HG03039 (cell line): ENCODE measurements around the gene LRSAM1.

Experiments
- ATAC-seq: cut with Tn5 transposase; IDR thresholded peaks from one replicate; pipeline ENCODE4 v1.9.1; 2021; ENCODE audit warnings: mild to moderate bottlenecking, moderate library complexity; ENCODE audit not compliant: unreplicated experiment

LRSAM1 gene

DNA sequence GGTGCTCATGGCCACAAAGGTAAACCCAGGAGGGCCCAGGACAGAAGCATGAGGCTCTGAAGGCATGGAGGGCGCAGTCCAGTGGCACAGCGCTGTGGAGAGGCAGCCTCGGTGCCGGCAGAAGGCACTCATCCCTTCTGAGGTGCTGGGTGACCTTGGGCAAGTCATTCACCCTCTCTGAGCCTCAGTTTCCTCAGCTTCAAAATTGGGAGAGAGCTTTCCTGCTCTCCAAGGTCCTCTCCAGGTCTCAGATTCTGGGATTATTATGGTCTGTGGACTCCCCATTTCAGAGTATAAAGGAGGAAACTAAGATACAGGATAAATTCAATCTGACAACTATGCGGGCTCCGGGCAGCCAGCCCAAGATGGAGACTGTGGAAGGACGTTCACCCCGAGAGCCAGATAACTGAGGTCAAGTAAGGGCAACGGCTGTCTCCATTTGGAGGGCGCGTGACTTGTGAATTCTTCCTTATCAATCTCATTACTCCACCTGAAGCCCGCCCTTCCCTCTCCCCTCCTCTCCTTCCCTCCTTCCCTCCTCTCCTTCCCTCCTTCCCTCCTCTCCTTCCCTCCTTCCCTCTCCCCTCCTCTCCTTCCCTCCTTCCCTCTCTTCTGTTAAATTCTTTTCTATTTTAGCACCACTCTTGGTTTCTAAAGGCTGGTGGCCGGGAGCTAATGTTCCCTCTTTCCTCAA lies 58.1 kb downstream of the LRSAM1 start:
- no peak for ATAC-seq

- no peak for ATAC-seq
Observed at GRCh38 chr9:127509955-127510299, 58.6 kb downstream of the LRSAM1 start.

- ATAC-seq = no peak
Observed at GRCh38 chr9:127514468-127514867, 63.2 kb downstream of the LRSAM1 start.

DNA sequence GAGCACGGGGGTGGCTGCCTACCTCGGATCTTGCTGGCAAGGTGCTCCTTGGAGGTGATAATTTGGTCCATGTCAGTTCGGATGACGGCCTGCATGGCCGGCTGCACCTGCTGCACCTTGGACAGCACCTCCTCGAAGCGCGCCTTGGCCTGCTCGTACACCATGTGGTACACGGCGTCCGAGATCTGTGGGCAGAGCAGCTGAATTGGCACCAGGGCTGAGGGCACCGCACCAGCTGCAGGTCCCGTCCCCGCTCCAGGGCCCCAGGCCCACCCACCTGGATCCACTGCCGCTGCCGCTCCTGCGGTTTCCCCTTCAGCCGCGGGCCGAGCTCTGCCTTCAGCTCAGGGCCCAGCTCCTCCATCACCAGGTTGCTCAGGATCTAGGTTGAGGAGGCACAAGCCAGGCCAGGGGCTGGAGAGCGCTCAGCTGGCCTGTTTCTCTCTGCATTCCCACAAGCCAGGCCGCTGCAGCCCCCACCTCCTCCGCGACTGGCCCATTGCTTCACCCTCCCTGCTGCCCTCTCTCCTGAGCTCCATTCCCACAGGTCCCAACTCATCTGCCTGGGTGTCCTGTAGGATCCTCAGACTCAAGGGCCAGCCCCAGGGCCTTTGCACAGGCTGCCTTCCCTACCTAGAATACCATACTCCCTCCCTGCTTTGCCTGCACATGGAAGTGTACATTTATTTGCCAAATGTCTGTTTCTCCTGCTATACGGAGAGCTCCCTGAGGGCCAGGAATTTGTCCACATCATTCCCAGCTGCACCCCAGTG lies 65.7 kb downstream of the LRSAM1 start:
- no peak for ATAC-seq

GRCh38 chr9:127517620-127518019 lies 66.3 kb downstream of the LRSAM1 start:
- ATAC-seq = no peak

GRCh38 chr9:127518091-127518856 lies 67.0 kb downstream of the LRSAM1 start:
- ATAC-seq = no peak

DNA sequence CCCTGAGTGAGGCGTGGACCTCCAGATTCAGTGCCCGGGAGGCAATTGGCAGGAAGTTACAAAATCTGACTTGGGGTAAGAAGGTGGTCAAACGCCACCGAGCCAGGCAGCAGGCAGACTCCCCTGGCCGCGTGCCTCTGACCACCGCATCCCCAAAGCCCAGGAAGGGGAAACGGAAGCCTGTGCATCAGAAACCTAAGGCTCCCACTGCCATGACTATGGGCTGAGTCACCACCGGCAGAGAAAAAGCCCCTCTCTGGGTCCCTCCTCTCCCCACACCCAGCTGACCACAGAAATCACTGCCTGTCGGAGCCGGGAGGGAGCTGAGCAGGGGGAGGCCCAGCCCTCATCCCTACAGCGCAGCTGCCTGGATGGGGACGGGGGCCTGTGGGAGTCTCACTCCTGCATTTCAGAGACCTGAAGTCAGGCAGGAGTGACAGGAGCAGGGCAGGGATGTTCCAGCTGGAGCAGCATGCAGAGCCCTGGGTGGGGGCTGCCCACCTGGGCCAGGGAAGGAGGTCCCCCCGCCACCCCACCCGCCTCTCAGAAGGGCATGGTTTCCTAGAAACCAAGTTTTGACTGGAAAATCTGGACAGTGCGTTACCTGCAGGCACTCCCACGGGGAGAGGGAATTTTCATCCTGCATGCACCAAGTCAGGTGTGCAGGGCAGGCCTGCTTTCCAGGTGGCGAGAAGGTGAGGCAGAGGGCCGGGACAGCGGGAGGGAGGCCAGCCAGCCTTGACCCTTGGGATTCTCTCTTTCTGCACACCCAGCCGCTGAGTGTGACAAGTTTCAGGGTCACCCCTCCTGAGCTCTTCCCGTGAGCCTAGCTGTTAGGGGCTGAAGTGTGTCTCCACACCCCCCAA lies 68.2 kb downstream of the LRSAM1 start:
- ATAC-seq = no peak

DNA sequence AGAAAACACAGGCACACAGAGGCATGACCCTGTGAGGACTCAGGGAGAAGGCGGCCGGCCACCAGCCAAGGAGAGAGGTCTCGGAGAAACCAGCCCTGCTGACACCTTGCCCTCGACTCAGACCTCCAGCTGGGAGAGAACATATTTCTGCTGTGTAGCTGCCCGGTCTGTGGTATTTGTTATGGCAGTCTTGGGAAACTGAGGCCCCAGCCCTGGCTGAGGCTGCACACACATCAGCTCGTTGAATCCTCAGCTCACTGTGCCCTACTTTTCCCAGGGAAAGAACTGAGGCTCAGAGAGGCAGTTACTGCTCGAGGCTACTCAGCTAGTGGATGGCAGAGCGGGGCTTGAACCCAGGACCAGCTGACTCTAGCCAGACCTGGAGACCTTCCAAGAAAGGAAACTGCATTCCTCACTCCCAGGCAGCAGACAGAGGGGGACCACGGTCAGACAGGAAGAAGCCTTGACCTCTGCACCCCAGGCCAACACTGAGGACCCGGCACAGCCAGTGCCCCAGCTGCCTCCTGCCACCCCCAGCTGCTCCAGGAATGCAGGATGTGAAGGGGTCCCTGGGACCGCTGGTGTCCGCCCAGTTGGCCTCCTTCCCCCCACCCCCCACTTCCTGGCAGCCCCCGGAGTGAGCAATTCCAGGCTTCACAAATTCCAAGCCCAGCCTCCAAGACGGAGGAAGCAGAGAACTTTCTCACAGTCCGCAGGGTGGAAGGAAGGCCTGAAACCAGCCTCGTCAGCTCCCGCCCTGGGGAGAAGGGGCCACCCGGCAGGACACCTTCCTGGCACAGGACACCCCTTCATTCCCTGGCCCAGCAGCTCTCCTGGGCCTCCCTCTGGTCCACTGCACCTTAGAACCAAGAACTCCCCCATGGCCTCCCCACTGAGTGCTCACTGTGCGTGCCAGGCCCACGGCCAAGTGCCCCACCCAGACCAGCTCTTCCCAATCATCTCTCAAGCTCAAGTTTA lies 69.9 kb downstream of the LRSAM1 start:
- ATAC-seq = no peak

DNA sequence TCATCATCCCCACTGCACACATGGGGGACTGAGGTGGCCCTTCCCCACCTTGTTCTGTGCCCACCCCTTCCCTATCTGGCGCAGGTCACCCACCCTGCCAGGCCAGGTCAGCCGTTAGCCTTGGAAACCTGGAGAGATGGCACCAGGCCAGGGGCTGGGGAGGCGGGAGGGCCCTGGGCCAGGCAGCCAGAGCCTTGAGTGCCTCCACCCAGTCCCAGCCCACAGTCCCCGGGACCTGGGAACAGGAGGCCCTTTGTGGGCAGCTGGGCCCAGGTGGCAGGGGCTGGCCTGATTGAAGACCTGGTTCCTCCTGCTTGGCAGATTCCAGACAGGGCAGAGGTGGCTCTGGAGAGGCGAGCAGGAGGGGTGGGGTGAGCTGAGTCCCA lies 70.6 kb downstream of the LRSAM1 start:
- no peak for ATAC-seq

- no peak for ATAC-seq
Observed at GRCh38 chr9:127522727-127523126, 71.4 kb downstream of the LRSAM1 start.

DNA sequence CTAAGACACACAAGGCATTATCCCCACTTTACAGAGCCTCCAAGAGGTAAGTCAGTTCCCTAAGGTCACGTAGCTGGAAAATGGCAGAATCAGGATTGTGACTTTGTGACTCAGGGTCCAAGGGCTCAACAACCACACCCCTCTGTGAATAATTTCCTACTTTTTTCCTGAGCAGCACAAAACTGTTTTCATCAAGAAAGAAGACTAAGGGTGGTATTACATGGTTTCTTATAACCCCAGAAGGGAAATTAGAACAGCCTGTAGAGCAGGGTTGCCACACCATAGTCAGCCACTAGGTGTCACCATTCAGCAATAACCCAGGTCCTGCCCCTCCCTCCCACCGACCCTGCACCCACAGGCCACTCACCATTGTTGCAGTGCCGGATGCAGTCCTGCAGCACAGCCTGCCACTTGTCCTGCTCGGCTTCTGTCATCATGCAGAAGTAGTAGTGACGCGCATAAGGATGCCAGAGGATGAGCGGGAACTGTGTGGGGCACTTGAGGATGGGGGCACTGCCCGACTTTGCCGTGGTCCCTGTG lies 72.1 kb downstream of the LRSAM1 start:
- no peak for ATAC-seq

DNA sequence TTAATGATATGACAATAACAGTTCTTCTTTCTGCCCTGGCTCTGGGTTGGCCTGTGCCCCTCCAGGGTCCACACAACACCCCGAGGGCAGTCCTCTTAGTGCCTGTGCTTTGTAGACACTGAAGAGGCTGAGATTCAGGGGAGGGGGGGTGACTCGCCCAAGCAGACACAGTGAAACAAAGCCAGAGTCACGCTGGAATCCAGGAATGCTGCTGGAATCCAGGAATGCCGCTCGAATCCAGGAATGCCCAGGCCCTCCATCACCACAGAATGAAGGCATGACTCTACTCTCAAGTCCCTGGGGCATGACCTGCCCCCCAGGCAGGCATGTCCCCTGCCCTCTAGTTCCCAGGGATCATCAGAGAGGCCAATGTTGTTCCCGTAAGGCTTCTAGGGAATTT lies 73.1 kb downstream of the LRSAM1 start:
- no peak for ATAC-seq

DNA sequence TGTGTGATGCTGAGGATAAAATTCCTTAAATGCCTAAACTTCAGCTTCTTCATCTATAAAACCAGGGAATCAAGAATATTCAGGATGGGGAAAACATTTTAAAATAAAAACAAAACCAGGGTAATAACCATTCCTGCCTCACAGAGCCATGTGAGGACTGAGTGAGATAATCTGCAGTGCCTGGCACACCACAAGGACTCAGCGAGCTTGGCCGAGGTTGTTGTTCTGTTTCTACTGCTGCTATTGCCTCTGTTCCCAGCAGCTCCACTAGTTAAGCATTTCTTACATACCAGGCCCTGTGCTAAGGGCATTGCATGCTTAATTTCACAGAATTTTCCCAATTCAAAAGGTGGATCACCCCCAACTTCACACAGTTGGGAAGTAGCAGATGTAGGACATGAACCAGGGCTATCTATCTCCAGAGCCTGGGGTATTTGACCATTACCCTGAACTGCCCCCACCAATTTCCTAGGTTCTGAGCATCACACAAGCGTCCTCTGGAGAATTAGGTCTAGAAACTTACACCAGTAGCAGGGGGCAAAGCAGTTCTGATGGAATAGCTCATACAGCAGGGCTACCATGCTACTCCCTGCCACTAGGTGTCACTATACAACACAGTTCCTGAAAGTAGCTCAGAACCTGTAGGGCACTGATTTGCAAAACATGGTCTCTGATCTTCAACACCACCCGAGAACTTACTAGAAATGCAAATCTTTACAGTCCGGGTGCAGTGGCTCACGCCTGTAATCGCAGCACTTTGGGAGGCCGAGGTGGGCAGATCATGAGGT lies 74.3 kb downstream of the LRSAM1 start:
- ATAC-seq = no peak

GRCh38 chr9:127526655-127527559 lies 75.6 kb downstream of the LRSAM1 start:
- ATAC-seq = no peak

DNA sequence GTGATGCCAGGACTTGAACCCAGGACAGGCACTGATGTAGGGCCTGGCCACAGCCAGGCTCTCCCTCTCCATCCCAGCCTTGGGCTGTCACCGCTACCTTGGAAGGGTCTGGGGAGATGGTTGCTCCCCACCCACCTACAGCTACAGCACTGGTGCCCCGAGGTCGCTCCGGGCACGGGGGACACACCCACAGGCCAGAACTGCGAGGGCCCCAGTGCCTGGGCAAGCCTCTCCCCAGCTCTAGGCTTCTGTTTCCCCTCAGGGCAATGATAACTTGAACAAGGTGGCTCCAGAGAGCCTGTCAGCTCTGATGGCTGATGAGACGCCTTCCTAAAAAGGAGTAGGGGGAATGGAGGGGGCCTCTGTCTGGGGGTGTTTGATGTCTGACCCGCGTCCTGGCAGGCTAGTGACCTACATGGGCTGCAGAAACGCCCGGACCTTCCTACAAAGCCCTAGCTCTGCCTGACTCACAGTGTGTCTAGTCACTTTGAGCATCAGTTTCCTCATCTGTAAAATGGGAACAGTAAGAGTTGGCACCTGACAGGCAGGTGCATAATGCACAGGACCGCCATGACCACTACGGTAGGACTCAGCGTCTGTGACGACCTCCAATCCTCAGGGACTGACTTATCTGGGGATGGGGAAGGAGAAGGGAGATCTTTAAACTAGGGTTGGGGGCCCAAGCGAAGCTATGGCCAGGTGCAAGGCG lies 76.4 kb downstream of the LRSAM1 start:
- ATAC-seq = no peak

- ATAC-seq = no peak
Observed at GRCh38 chr9:127528422-127529251, 77.3 kb downstream of the LRSAM1 start.
